Measurements from ENCODE around the gene SDF2L1. TPM values are rescaled to one million over a fixed set of nuclear protein-coding genes. Genes with fewer than 3 reads are reported as not detected.
A peak's percentile ranks its signal among the peaks of the same experiment; 100 is the strongest.

SDF2L1 gene
- total RNA-seq, 2 experiments from 2014 or later, result 38.6 to 41.3 TPM

GRCh38 chr22:21626073-21626734 is 15.9 kb upstream of the SDF2L1 start:
- ATAC-seq (no peak), DNase-seq (no peak)
- TF ChIP-seq CTCF (IDR thresholded peaks at IDR 0.05), result no peak
- Mint-ChIP-seq H3K27me3 (no peaks in the 10 kb centered on the region), H3K36me3 (ENCODE audit: low read depth) (peaks cover 32% of the 10 kb centered on the region), H3K9me3 (no peaks in the 10 kb centered on the region), H3K27ac (peak overlapping the region; percentile 73), H3K4me1 (ENCODE audit: low read depth) (peaks cover 39% of the 10 kb centered on the region), H3K4me3 (peak overlapping the region; percentile 86)
- ChIA-PET POLR2A (interaction anchor here (0.8 to 6.9 kb wide), 3 partner anchors 10 to 61 kb away, joined by 3 to 98 read pairs (median 4); partner anchors contain the start of gene SDF2L1), CTCF (interaction anchor here (0.8 to 6.5 kb wide), 4 partner anchors 16 to 55 kb away, joined by 3 to 37 read pairs (median 3); partner anchors contain the start of gene SDF2L1)
- intact Hi-C loops (cut with micrococcal nuclease), result no loop called here

GRCh38 chr22:21626735-21627469 is 15.2 kb upstream of the SDF2L1 start:
- intact Hi-C loops (cut with micrococcal nuclease), result no loop called here
- DNase-seq, result no peak
- no peak for ATAC-seq

DNA sequence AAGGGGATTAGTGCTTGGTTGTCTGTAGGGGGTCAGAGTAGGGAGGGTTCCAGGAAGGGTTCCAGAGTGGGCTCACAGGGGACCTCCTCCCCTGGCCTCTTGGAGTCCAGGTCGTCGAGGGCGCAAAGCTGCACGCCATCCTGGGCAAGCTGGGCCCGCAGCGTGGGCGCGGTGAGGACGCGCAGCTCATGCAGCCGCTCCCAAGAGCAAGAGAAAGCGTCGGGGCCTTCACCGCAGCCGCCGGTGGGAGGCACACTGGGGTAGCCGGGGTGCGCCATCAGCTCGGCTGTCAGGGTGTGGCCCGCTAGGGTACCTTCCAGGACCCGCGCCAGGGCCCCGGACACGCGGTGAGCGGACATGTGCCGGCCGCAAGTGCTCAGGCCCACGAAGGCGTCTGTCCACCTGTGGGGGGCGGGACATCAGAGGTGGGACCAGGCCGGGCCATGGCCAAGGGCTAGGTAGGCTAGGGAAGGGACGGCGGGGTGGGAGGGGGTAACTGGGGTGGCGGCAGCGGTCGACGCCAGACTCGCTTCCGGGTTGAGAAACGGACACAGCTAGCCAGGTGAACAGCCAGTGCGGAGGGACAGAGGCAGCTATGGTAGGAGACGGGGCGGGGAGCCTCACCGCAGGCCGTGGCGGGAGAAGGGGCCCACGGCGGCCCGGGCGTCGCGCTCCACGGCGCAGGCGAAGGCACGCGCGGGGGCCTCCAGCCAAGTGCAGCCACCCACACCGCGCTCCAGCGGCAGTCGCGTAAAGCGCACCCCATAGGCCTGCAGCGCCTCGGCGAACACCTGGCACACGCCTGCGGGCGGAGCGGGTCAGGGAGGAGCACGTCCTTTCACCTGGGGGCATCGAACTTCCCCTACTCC is 13.5 kb upstream of the SDF2L1 start:
- Mint-ChIP-seq H3K36me3 (ENCODE audit: low read depth) (peaks cover 27% of the 10 kb centered on the region), H3K9me3 (no peaks in the 10 kb centered on the region), H3K27ac (peak overlapping the region; percentile 94), H3K4me3 (peak overlapping the region; percentile 86), H3K4me1 (ENCODE audit: low read depth) (peaks cover 47% of the 10 kb centered on the region), H3K27me3 (no peaks in the 10 kb centered on the region)
- intact Hi-C loops (cut with micrococcal nuclease), result no loop called here
- no peak for DNase-seq
- TF ChIP-seq CTCF (IDR thresholded peaks at IDR 0.05), result no peak
- CTCF ChIA-PET, result interaction anchor here (0.8 to 6.5 kb wide), 18 partner anchors 8 to 175 kb away, joined by 3 to 78 read pairs (median 8); partner anchors contain the start of gene SDF2L1
- ATAC-seq, result peak; percentile 5
- POLR2A ChIA-PET, result interaction anchor here (1.0 to 6.9 kb wide), 15 partner anchors 10 to 60 kb away, joined by 3 to 98 read pairs (median 4); partner anchors contain the start of genes SDF2L1 and UBE2L3

More at GRCh38 chr22:21626735-21627469, 15.2 kb upstream of the SDF2L1 start:
- H3K27ac Mint-ChIP-seq, result peak overlapping the region; percentile 65
- no peak for TF ChIP-seq CTCF (IDR thresholded peaks at IDR 0.05)
- POLR2A ChIA-PET, result interaction anchor here (0.8 to 6.9 kb wide), 6 partner anchors 8 to 61 kb away, joined by 3 to 98 read pairs (median 8); partner anchors contain the start of genes SDF2L1 and UBE2L3
- H3K4me3 Mint-ChIP-seq, result peak overlapping the region; percentile 86
- peaks cover 32% of the 10 kb centered on the region for H3K36me3 Mint-ChIP-seq (ENCODE audit: low read depth)
- no peaks in the 10 kb centered on the region for H3K9me3 Mint-ChIP-seq
- H3K4me1 Mint-ChIP-seq (ENCODE audit: low read depth), result peaks cover 42% of the 10 kb centered on the region
- CTCF ChIA-PET, result interaction anchor here (0.9 to 6.5 kb wide), 3 partner anchors 16 to 56 kb away, joined by 3 to 37 read pairs (median 3); no protein-coding TSS in a partner anchor
- no peaks in the 10 kb centered on the region for H3K27me3 Mint-ChIP-seq

DNA sequence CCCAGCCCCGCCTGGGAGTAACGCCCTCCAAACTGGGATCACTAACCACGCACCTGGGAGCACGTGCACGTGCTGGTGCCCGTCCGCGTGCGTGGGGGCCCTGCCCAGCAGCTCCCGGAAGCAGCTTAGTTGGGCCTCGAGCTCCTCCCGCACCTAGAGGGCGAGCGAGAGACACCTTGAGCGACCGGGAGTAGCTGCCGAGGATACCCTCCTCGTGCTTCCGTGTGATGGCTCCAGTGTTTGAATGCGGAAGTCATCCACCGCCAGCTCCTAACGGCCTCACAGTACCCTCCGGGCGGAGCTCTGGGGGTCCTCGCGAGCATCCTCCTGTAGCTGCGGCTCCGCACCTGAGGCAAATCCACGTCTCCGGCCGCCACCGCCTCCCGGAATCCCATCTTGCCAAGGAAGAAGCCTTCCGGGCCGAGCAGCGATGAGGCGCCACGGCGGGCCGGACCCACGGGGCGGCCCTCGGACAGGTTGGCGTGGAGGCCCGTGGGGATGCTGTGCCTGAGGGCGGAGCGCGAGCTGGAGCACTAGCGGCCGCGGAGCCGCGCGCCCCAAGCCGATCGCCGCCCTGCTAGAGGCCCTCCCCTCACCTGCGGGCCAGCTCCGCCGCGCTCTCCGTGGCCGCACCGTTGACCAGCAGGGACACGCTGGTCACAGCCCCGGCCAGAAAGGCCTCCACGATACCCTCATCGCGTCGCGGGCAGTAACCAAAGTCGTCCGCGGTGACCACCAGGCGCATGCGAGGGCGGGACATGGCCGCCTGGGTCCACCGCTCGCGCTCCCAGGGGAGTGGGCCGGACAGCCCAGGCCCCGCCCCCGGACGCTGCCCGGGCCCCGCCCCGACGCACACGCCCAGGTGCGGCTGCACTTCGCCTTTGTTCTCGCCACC is 12.6 kb upstream of the SDF2L1 start, which contains the start of gene YDJC:
Gene YDJC, minus strand, starts transcription at position 768 of the 895 bp plus-strand sequence. Its CDS starts 8 bp downstream, at position 760.
- Mint-ChIP-seq H3K36me3 (ENCODE audit: low read depth) (peaks cover 27% of the 10 kb centered on the region), H3K4me1 (ENCODE audit: low read depth) (peaks cover 47% of the 10 kb centered on the region), H3K27ac (peak within 1 kb of the TSS; percentile 95), H3K9me3 (no peaks in the 10 kb centered on the region), H3K27me3 (no peaks in the 10 kb centered on the region), H3K4me3 (peak within 1 kb of the TSS; percentile 86)
- peak; percentile 36 for TF ChIP-seq CTCF (IDR thresholded peaks at IDR 0.05)
- DNase-seq (peak; percentile 96), ATAC-seq (peak; percentile 87)
- CTCF ChIA-PET, result interaction anchor here (0.7 to 5.3 kb wide), 18 partner anchors 9 to 175 kb away, joined by 3 to 78 read pairs (median 7); partner anchors contain the start of gene SDF2L1
- POLR2A ChIA-PET, result interaction anchor here (0.9 to 6.9 kb wide), 15 partner anchors 10 to 238 kb away, joined by 3 to 98 read pairs (median 4); partner anchors contain the start of genes MAPK1, SDF2L1 and UBE2L3
- intact Hi-C loops (cut with micrococcal nuclease), result no loop called here

Measured in activated CD8-positive, alpha-beta T cell treated with anti-CD3 and anti-CD28 coated beads for 36 hours (primary cell).